Dendritic cell treated with granulocyte-macrophage colony-stimulating factor and Interleukin-4, amounts not matched to agents 40 ng/mL and 50 ng/mL, for 4 days (primary cell): ENCODE measurements around the gene TUBB2B.
"Not testable (repeated sequence)": the region's sequence is repeated elsewhere in the genome, so short reads cannot be mapped to it uniquely, and the experiment has no call there.

Experiments
- H3K27ac Mint-ChIP-seq: one replicate; pipeline ENCODE4 v1.8.0; 2022; ENCODE audit warnings: mild to moderate bottlenecking, mixed read lengths
- H3K27me3 Mint-ChIP-seq: one replicate; pipeline ENCODE4 v1.8.0; 2022; ENCODE audit warnings: mild to moderate bottlenecking, mixed read lengths
- H3K36me3 Mint-ChIP-seq: one replicate; pipeline ENCODE4 v1.8.0; 2022; ENCODE audit warnings: low read depth, mixed read lengths
- H3K4me1 Mint-ChIP-seq: one replicate; pipeline ENCODE4 v1.8.0; 2022; ENCODE audit warnings: low read depth, mixed read lengths
- H3K4me3 Mint-ChIP-seq: one replicate; pipeline ENCODE4 v1.8.0; 2022; ENCODE audit warnings: mild to moderate bottlenecking, moderate library complexity, mixed read lengths
- H3K9me3 Mint-ChIP-seq: one replicate; pipeline ENCODE4 v1.8.0; 2022; ENCODE audit warnings: mixed read lengths
- intact Hi-C: fragments of 100-400 bp; cut with micrococcal nuclease; formaldehyde crosslinking; loops from one replicate; pipeline ENCODE4 v1.15.0; 2022

TUBB2B gene

DNA sequence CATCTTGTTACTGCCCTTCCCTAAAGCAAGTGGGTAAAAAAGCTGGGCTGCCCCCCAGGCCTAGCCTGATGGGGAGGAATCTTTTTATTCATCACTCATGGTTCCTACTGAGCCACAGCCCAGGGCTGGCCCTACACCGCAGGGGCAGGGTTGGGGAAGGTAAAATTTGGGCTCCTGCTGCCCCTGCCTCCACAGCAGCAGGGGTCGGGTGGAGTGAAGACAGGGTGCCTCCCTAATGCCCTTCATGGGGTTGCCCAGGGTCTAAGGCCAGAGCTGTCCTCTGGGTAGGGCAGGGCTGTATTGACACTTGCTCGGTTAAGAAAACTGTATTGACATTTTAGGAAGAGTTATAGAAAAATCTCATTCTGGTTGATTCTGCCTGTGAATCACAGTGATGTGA is 22.4 kb upstream of the TUBB2B start:
- H3K27ac Mint-ChIP-seq: no peak overlapping the region
- peaks cover 16% of the 10 kb centered on the region for H3K4me1 Mint-ChIP-seq
- peaks cover 48% of the 10 kb centered on the region for H3K27me3 Mint-ChIP-seq
- no peaks in the 10 kb centered on the region for H3K9me3 Mint-ChIP-seq
- H3K36me3 Mint-ChIP-seq: no peaks in the 10 kb centered on the region
- no peak overlapping the region for H3K4me3 Mint-ChIP-seq
- intact Hi-C loops: loop anchor here (10.0 kb wide), 1 partner anchor 255 kb away; the partner anchor contains the start of gene NQO2

GRCh38 chr6:3247255-3248146 is 20.0 kb upstream of the TUBB2B start:
- Mint-ChIP-seq H3K27me3 (peaks cover 63% of the 10 kb centered on the region), H3K4me3 (no peak overlapping the region), H3K9me3 (no peaks in the 10 kb centered on the region), H3K36me3 (no peaks in the 10 kb centered on the region), H3K27ac (no peak overlapping the region), H3K4me1 (peaks cover 16% of the 10 kb centered on the region)
- intact Hi-C loops: no loop called here

GRCh38 chr6:3245216-3245615 is 17.8 kb upstream of the TUBB2B start:
- Mint-ChIP-seq H3K36me3 (no peaks in the 10 kb centered on the region), H3K4me1 (peaks cover 5% of the 10 kb centered on the region), H3K9me3 (no peaks in the 10 kb centered on the region), H3K27ac (no peak overlapping the region), H3K4me3 (no peak overlapping the region), H3K27me3 (peaks cover 61% of the 10 kb centered on the region)
- intact Hi-C loops: no loop called here

DNA sequence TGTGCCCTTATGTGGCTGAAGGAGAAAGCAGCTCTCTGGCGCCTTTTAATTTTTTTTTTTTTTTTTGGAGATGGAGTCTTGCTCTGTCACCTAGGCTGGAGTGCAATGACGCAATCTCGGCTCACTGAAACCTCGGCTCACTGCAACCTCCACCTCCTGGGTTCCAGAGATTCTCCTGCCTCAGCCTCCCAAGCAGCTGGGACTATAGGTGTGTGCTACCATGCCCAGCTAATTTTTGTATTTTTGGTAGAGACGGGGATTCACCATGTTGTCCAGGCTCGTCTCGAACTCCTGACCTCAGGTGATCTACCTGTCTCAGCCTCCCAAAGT is 17.3 kb upstream of the TUBB2B start:
- H3K4me1 Mint-ChIP-seq, H3K36me3 Mint-ChIP-seq, H3K9me3 Mint-ChIP-seq, H3K27ac Mint-ChIP-seq, H3K4me3 Mint-ChIP-seq, intact Hi-C loops: not testable (repeated sequence)
- H3K27me3 Mint-ChIP-seq: peaks cover 61% of the 10 kb centered on the region

GRCh38 chr6:3244003-3244831 is 16.8 kb upstream of the TUBB2B start:
- Mint-ChIP-seq H3K27me3 (peaks cover 59% of the 10 kb centered on the region), H3K9me3 (no peaks in the 10 kb centered on the region)

DNA sequence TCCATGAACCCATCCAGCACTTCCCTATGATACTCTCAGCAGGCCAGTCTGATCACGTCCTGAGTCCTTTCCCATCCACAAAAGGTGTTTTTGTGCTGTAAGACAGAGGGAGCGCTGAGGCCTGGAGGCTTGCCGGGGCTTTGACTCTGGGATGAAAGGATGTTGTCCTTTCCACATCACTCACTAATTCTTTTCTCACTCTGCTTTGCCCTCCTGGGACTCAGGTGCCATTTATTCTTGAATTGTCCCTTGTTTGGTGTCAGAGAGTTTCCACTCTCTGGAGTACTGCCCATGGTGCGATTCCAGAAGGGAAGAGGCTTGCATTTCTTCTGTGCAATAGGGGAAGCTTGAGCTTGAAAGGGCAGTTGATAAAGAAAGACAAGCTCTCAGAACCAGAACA is 15.3 kb upstream of the TUBB2B start:
- Mint-ChIP-seq H3K36me3 (no peaks in the 10 kb centered on the region), H3K27ac (no peak overlapping the region), H3K27me3 (peaks cover 56% of the 10 kb centered on the region), H3K9me3 (no peaks in the 10 kb centered on the region), H3K4me1 (peaks cover 5% of the 10 kb centered on the region), H3K4me3 (no peak overlapping the region)
- intact Hi-C loops: no loop called here

More at GRCh38 chr6:3244003-3244831, 16.8 kb upstream of the TUBB2B start:
- Mint-ChIP-seq H3K4me3 (no peak overlapping the region), H3K27ac (no peak overlapping the region), H3K36me3 (no peaks in the 10 kb centered on the region), H3K4me1 (peaks cover 1% of the 10 kb centered on the region)
- intact Hi-C loops: no loop called here

DNA sequence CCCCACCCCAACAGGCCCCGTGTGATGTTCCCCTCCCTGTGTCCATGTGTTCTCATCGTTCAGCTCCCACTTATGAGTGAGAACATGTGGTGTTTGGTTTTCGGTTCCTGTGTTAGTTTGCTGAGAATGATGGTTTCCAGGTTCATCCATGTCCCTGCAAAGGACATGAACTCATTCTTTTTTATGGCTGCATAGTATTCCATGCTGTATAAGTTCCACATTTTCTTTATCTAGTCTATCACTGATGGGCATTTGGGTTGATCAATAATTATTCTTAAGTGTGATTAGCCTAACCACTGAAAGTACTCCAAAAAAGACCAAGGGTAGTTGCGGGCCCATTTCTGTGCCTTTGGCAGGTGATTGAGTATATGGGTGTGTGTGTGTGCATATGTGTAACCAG is 14.3 kb upstream of the TUBB2B start:
- H3K9me3 Mint-ChIP-seq, H3K4me1 Mint-ChIP-seq, H3K27ac Mint-ChIP-seq, intact Hi-C loops, H3K36me3 Mint-ChIP-seq, H3K4me3 Mint-ChIP-seq: not testable (repeated sequence)
- H3K27me3 Mint-ChIP-seq: peaks cover 59% of the 10 kb centered on the region

- intact Hi-C loops: no loop called here
- no peaks in the 10 kb centered on the region for H3K9me3 Mint-ChIP-seq
- no peak overlapping the region for H3K4me3 Mint-ChIP-seq
- H3K27ac Mint-ChIP-seq: no peak overlapping the region
- H3K27me3 Mint-ChIP-seq: peaks cover 61% of the 10 kb centered on the region
- H3K36me3 Mint-ChIP-seq: no peaks in the 10 kb centered on the region
- H3K4me1 Mint-ChIP-seq: peaks cover 9% of the 10 kb centered on the region
These were observed 13.1 kb upstream of the TUBB2B start for GRCh38 chr6:3240595-3240994.

- intact Hi-C loops: no loop called here
- H3K36me3 Mint-ChIP-seq: no peaks in the 10 kb centered on the region
- H3K27ac Mint-ChIP-seq: no peak overlapping the region
- H3K4me3 Mint-ChIP-seq: no peak overlapping the region
- H3K9me3 Mint-ChIP-seq: no peaks in the 10 kb centered on the region
- peaks cover 13% of the 10 kb centered on the region for H3K4me1 Mint-ChIP-seq
- peaks cover 71% of the 10 kb centered on the region for H3K27me3 Mint-ChIP-seq
These were observed 11.8 kb upstream of the TUBB2B start for GRCh38 chr6:3239110-3239830.

DNA sequence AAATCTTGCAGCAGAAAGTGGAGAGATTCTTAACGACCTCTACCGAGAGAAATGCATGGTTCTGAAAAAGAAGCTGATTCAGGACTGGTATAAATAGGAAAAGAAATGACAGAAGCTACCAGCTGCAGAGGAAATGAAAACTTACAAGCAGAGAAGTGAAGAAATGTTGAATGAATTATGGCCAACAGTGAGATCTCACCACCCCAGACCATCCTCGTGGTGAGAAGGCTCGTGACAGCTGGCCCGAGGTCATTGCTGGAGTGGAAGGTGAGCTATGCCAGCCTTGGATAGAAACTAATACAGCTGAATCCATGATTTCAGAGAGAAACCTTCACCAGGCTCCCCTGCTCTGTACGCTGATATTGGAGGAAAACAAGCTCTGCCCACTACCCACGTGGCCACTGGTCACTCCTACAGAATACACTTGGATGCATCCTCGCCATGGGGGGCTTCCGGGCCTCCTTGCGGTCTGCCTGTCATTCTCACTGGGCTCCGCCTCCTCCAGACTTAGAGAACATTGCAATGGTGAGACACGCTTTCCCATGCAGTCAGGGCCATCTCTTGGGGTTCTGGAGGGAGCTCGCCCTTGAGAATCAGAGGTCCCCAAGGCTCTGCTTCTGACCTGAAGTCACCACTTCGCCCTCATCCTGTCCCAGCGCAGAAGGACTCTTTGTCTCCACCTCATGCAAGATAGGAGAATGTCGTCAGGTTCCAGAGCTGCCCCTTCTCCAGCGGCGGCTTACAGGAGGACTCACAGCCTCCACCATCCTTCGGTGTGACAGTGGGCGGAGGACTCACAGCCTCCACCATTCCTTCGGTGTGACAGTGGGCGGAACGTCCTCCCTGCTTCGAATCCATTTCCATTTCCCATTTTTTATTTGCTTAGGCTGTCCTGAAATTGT is 10.6 kb upstream of the TUBB2B start:
- Mint-ChIP-seq H3K4me1 (peaks cover 15% of the 10 kb centered on the region), H3K36me3 (no peaks in the 10 kb centered on the region), H3K27ac (no peak overlapping the region), H3K9me3 (no peaks in the 10 kb centered on the region), H3K4me3 (no peak overlapping the region), H3K27me3 (peaks cover 70% of the 10 kb centered on the region)
- intact Hi-C loops: no loop called here

GRCh38 chr6:3236005-3236404 is 8.6 kb upstream of the TUBB2B start:
- Mint-ChIP-seq H3K4me3 (no peak overlapping the region), H3K4me1 (peaks cover 25% of the 10 kb centered on the region), H3K27ac (no peak overlapping the region), H3K36me3 (no peaks in the 10 kb centered on the region), H3K9me3 (no peaks in the 10 kb centered on the region), H3K27me3 (peaks cover 80% of the 10 kb centered on the region)
- intact Hi-C loops: no loop called here

GRCh38 chr6:3235486-3235885 is 8.0 kb upstream of the TUBB2B start:
- H3K4me1 Mint-ChIP-seq: peaks cover 28% of the 10 kb centered on the region
- no peaks in the 10 kb centered on the region for H3K36me3 Mint-ChIP-seq
- no peaks in the 10 kb centered on the region for H3K9me3 Mint-ChIP-seq
- H3K4me3 Mint-ChIP-seq: no peak overlapping the region
- intact Hi-C loops: no loop called here
- H3K27ac Mint-ChIP-seq: no peak overlapping the region
- H3K27me3 Mint-ChIP-seq: peaks cover 83% of the 10 kb centered on the region

DNA sequence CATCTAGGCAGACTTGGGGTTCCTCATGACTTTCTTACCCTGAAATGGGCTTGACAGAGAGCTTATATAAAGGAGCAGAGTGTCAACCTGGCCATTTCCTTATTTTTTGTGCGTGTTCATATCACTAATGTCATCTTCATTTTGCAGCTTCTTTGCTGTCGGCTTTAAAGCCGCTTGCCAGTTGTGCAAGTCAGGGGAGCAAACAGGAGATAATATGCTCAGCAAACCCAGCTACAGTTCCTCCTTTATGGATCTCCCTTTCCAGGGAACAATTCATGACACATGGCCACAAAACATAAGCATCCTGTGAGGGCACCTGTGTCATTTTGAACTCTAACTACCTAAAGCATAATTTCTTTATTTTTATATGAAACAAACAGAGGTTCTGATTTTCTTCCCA is 6.5 kb upstream of the TUBB2B start:
- intact Hi-C loops: no loop called here
- H3K4me3 Mint-ChIP-seq: no peak overlapping the region
- peaks cover 39% of the 10 kb centered on the region for H3K4me1 Mint-ChIP-seq
- H3K9me3 Mint-ChIP-seq: no peaks in the 10 kb centered on the region
- no peaks in the 10 kb centered on the region for H3K36me3 Mint-ChIP-seq
- peaks cover 92% of the 10 kb centered on the region for H3K27me3 Mint-ChIP-seq
- H3K27ac Mint-ChIP-seq: no peak overlapping the region
